Transverse colon (tissue), 4 donors: Measurements from ENCODE around the gene TEX44. TPM values are rescaled to one million over a fixed set of nuclear protein-coding genes. Genes with fewer than 3 reads are reported as not detected.

Source experiments
- DNase-seq: peaks from one replicate; pipeline ENCODE4 v3.0.0-alpha.2; 2019
- H3K27ac ChIP-seq, 4 donors: fragments of 200-600 bp; sonication (generic); 2 replicates each; pipeline ENCODE4 v1.5.1; 2016 to 2018; ENCODE audit warnings: inconsistent platforms in 4 of 4
- H3K27me3 ChIP-seq: fragments of 200-600 bp; sonication (generic); 2 replicates; pipeline ENCODE4 v1.5.1; 2017; ENCODE audit warnings: inconsistent platforms
- H3K36me3 ChIP-seq, 4 donors: fragments of 200-600 bp; sonication (generic); 2 replicates each; pipeline ENCODE4 v1.5.1; 2017 to 2019; ENCODE audit warnings: inconsistent platforms in 4 of 4
- H3K4me1 ChIP-seq, 4 donors: fragments of 200-600 bp; sonication (generic); 2 replicates each; pipeline ENCODE4 v1.5.1; 2017 to 2020; ENCODE audit warnings: inconsistent platforms in 4 of 4
- H3K4me3 ChIP-seq, 4 donors: fragments of 200-600 bp; sonication (generic); 1 replicate in 1 of 4; 2 replicates in 3 of 4; pipeline versions ENCODE4 v1.5.1 to v1.6.1; 2017 to 2019; ENCODE audit warnings: inconsistent platforms in 4 of 4
- H3K9me3 ChIP-seq, 2 donors: fragments of 200-600 bp; sonication (generic); 2 replicates each; pipeline ENCODE4 v1.5.1; 2017 to 2019; ENCODE audit warnings: inconsistent platforms in 2 of 2
- EP300 ChIP-seq: sonication (generic); formaldehyde crosslinking; IDR thresholded peaks from one replicate; pipeline ENCODE4 v1.6.1; 2017; ENCODE audit warnings: antibody characterized with exemption, low read depth
- POLR2A ChIP-seq: fragments of 450-650 bp; IDR thresholded peaks from one replicate; pipeline ENCODE4 v1.6.1; 2016; ENCODE audit warnings: antibody characterized with exemption, mild to moderate bottlenecking, moderate library complexity
- POLR2AphosphoS5 ChIP-seq, 3 donors: sonication (generic); formaldehyde crosslinking; IDR thresholded peaks; one replicate each; pipeline ENCODE4 v1.6.1; 2016; ENCODE audit warnings: antibody characterized with exemption in 3 of 3
- WGBS, 2 donors: methylation state at CpG; one replicate each; pipeline ENCODE4 v1.1.5; 2018; ENCODE audit warnings: low coverage in 1 of 2; 5-methylcytosine and 5-hydroxymethylcytosine counted together
- in situ Hi-C, 4 donors: fragments of 200-750 bp; cut with MboI; loops; one replicate each; pipeline versions ENCODE4 v1.15.0 to v1.15.1; 2017; ENCODE audit warnings: low sequenced_read_pairs in 3 of 4, low pct_ligation_motif_present in 1 of 4, low pct_unique_long_range_greater_than_20kb in 1 of 4
- intact Hi-C: fragments of 100-400 bp; cut with DNase I; formaldehyde crosslinking; loops from one replicate; pipeline ENCODE4 v1.15.1; 2023; ENCODE audit warnings: low total_unique reads
- total RNA-seq, 4 donors: library from RNA; depleted of rRNA; stranded (reverse); fragments of >200 nt; gene quantifications; one replicate each; pipeline ENCODE4 v1.1.0, GENCODE V29; 2016
- TF ChIP-seq, protein P1 (sequence below), 5 experiments: fragments of 200-600 bp in 3 of 5; fragments of 450-650 bp in 2 of 5; sonication (generic) in 3 of 5; IDR thresholded peaks; 1 replicate in 2 of 5; 2 replicates in 3 of 5; pipeline ENCODE4 v1.5.1; 2016 to 2017; ENCODE audit warnings: antibody characterized with exemption in 5 of 5, inconsistent platforms in 3 of 5, mild to moderate bottlenecking in 2 of 5, moderate library complexity in 1 of 5

Gene TEX44
- not detected for total RNA-seq

DNA sequence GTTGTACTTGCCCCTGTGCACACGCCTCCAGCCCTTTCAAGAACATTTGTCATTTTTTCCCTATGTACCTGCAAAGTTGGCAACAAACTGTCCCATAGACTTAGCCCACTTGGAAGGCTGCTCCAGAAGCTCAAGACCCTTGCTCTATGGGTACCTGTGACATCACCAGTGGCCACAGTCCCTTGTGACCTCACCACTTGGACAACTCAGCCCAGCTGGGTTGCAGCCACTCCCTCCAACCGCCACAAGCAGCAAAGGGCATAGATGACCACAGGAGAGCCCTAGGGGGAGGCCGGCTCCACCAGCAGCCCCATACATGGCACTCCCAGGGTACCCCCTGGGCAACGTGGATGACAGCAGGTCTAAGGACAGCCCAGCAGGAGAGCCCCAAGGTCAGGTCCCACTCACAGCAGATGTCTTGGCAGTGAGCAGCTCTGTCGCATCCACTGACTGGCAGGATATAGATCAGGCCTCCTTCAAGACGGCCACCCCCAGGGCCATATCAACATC is at the start of gene TEX44:
TEX44 (plus strand) TSS at position 229 of the 510 bp plus-strand sequence; CDS start at position 317, 88 bp downstream.
- Histone ChIP-seq H3K4me3 (no peak within 1 kb of the TSS), H3K36me3 (no peaks in the 10 kb centered on the region), H3K4me1 (no peaks in the 10 kb centered on the region), H3K27me3 (no peaks in the 10 kb centered on the region), H3K9me3 (no peaks in the 10 kb centered on the region), H3K27ac (no peak within 1 kb of the TSS)
- 83% methylated on average over 6 of the region's 6 CpGs; no CpG with 5 or more reads in 1 of the 2 donors for WGBS, 2 donors
- no peak for DNase-seq
- in situ Hi-C loops, result no loop called here
- no peak for TF ChIP-seq POLR2A
- no peak for TF ChIP-seq POLR2AphosphoS5 (IDR thresholded peaks at IDR 0.05)
- TF ChIP-seq EP300, result no peak
- TF ChIP-seq, protein P1, sequence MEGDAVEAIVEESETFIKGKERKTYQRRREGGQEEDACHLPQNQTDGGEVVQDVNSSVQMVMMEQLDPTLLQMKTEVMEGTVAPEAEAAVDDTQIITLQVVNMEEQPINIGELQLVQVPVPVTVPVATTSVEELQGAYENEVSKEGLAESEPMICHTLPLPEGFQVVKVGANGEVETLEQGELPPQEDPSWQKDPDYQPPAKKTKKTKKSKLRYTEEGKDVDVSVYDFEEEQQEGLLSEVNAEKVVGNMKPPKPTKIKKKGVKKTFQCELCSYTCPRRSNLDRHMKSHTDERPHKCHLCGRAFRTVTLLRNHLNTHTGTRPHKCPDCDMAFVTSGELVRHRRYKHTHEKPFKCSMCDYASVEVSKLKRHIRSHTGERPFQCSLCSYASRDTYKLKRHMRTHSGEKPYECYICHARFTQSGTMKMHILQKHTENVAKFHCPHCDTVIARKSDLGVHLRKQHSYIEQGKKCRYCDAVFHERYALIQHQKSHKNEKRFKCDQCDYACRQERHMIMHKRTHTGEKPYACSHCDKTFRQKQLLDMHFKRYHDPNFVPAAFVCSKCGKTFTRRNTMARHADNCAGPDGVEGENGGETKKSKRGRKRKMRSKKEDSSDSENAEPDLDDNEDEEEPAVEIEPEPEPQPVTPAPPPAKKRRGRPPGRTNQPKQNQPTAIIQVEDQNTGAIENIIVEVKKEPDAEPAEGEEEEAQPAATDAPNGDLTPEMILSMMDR (IDR thresholded peaks at IDR 0.05), result no peak
- intact Hi-C loops, result no loop called here

DNA sequence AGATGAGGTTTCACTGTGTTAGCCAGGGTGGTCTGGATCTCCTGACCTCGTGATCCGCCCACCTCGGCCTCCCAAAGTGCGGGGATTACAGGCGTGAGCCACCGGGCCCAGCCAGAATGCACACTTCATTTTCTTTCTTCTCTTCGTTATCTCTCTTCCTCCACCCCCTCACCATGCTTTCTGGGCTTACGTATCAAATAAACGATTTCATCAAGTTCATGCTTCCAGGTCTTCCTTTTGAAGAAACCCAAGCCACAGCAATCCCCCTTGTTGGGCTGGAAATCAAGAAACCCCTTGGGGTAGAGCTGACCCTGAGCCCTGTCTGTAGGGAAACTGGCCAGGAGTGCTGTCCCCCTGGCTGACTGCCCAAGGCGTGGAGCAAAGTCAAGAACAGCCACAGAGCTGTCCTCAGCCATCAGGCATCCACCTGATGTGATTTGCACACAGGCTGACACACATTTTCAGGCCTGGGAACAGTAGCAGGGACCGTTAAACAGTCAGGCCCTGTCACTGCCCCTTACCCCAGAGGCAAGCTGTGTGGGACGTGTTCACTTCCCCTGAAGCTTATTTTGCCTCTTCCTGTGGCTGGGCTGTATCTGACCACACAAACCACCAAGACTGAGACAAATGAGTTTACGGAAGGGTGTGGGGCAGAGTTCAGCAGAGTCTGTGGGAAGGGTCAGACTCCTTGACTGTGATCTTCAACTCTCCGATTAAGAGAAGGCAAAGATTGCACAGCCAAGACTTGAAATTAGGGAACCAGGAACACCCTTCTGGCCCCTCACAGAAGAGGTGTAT is 47.4 kb upstream of the TEX44 start:
- no peak for TF ChIP-seq POLR2A
- TF ChIP-seq, protein P1 (IDR thresholded peaks at IDR 0.05), result no peak
- Histone ChIP-seq H3K27ac (peak overlapping the region; percentile 21 to 67 (median 41)), H3K4me1 (peaks cover 0 to 17% (median 5%) of the 10 kb centered on the region in 4 donors), H3K36me3 (no peaks in the 10 kb centered on the region), H3K4me3 (no peak overlapping the region), H3K27me3 (no peaks in the 10 kb centered on the region), H3K9me3 (peaks cover 0 to 8% of the 10 kb centered on the region in 2 donors)
- 11 to 48% methylated on average over 3 to 14 of the region's 14 CpGs for WGBS, 2 donors
- in situ Hi-C loops, result no loop called here
- DNase-seq, result peak; percentile 69
- intact Hi-C loops, result no loop called here

DNA sequence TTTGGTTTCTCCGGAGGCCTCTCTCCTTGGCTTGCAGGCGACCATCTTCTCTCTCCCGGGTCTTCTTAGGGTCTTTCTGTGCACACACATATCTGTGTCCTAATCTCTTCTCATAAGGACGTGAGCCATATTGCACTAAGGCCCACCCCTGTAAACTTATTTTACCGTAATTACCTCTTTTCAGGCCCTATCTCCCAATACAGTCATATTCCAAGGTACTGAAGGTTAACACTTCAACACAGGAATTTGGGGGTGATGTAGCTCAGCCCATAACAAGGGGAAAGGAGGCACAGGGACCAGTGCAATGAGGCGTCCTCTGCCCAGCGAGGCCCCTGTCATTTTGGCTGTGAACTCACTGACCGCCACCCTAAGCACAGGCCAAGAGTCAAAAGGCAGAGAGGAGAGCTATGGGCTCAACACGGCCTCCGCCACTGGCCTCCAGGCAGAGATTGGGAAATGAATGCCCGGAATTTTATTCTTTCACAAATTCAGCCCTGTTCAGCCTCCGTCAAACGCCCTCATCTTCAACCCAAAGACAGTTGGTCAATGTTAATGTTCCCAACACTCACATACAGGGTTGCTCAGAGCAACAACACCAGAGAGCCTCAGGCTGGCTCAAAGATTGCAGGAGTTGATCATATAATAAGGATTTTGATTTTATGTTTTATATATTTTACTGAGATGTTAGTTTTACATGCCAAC is 46.5 kb upstream of the TEX44 start:
- Histone ChIP-seq H3K4me1 (peaks cover 0 to 17% (median 5%) of the 10 kb centered on the region in 4 donors), H3K9me3 (peaks cover 0 to 8% of the 10 kb centered on the region in 2 donors), H3K36me3 (no peaks in the 10 kb centered on the region), H3K27me3 (no peaks in the 10 kb centered on the region), H3K27ac (peak overlapping the region in 2 of 4 donors; percentile 49 to 67), H3K4me3 (no peak overlapping the region)
- in situ Hi-C loops, result no loop called here
- intact Hi-C loops, result no loop called here
- 66 to 85% methylated on average over 6 to 13 of the region's 13 CpGs for WGBS, 2 donors
- TF ChIP-seq, protein P1 (IDR thresholded peaks at IDR 0.05), result no peak
- TF ChIP-seq POLR2AphosphoS5 (IDR thresholded peaks at IDR 0.05), result no peak
- TF ChIP-seq EP300, result no peak
- TF ChIP-seq POLR2A, result no peak
- no peak for DNase-seq

- DNase-seq, result no peak
- intact Hi-C loops, result no loop called here
- H3K27ac ChIP-seq, result no peak overlapping the region
- no peak for TF ChIP-seq POLR2A
- TF ChIP-seq POLR2AphosphoS5 (IDR thresholded peaks at IDR 0.05), result no peak
- TF ChIP-seq, protein P1 (IDR thresholded peaks at IDR 0.05), result no peak
- no peak for TF ChIP-seq EP300
- H3K4me1 ChIP-seq, result peaks cover 0 to 12% (median 5%) of the 10 kb centered on the region in 4 donors
- H3K36me3 ChIP-seq, result no peaks in the 10 kb centered on the region
- no peak overlapping the region for H3K4me3 ChIP-seq
- H3K27me3 ChIP-seq, result no peaks in the 10 kb centered on the region
- WGBS, 2 donors, result 92 to 96% methylated on average over 2 to 12 of the region's 12 CpGs
- H3K9me3 ChIP-seq, result peaks cover 4 to 10% of the 10 kb centered on the region in 2 donors
- in situ Hi-C loops, result no loop called here
Observed at GRCh38 chr2:231547315-231548110, 45.2 kb upstream of the TEX44 start.
